ENCODE data around the gene SHISA7.

SHISA7 gene

GRCh38 chr19:55488986-55489710, 46.0 kb upstream of the SHISA7 start:
- DNase-seq (ENCODE audit: low read depth): no peak
- TF ChIP-seq, protein P1, sequence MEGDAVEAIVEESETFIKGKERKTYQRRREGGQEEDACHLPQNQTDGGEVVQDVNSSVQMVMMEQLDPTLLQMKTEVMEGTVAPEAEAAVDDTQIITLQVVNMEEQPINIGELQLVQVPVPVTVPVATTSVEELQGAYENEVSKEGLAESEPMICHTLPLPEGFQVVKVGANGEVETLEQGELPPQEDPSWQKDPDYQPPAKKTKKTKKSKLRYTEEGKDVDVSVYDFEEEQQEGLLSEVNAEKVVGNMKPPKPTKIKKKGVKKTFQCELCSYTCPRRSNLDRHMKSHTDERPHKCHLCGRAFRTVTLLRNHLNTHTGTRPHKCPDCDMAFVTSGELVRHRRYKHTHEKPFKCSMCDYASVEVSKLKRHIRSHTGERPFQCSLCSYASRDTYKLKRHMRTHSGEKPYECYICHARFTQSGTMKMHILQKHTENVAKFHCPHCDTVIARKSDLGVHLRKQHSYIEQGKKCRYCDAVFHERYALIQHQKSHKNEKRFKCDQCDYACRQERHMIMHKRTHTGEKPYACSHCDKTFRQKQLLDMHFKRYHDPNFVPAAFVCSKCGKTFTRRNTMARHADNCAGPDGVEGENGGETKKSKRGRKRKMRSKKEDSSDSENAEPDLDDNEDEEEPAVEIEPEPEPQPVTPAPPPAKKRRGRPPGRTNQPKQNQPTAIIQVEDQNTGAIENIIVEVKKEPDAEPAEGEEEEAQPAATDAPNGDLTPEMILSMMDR (IDR thresholded peaks at IDR 0.05; ENCODE audit: control insufficient read depth, insufficient read depth, low read depth, low read length, missing control alignments): no peak
- H3K4me3 ChIP-seq (ENCODE audit: control insufficient read depth, low read depth, low read length): peak overlapping the region; percentile 48

GRCh38 chr19:55487924-55488687, 45.0 kb upstream of the SHISA7 start, which contains the start of gene SSC5D:
Gene SSC5D (plus strand): TSS chr19:55488436. CDS start chr19:55488590, 154 bp downstream.
- TF ChIP-seq, protein P1 (IDR thresholded peaks at IDR 0.05; ENCODE audit: control insufficient read depth, insufficient read depth, low read depth, low read length, missing control alignments): no peak
- no peak for DNase-seq (ENCODE audit: low read depth)
- peak within 1 kb of the TSS; percentile 48 for H3K4me3 ChIP-seq (ENCODE audit: control insufficient read depth, low read depth, low read length)

GRCh38 chr19:55486971-55487923, 44.1 kb upstream of the SHISA7 start:
- DNase-seq (ENCODE audit: low read depth): peak; percentile 93
- peak overlapping the region; percentile 21 for H3K4me3 ChIP-seq (ENCODE audit: control insufficient read depth, low read depth, low read length)
- TF ChIP-seq, protein P1 (IDR thresholded peaks at IDR 0.05; ENCODE audit: control insufficient read depth, insufficient read depth, low read depth, low read length, missing control alignments): no peak

GRCh38 chr19:55486043-55486970, 43.2 kb upstream of the SHISA7 start:
- peak overlapping the region; percentile 65 for H3K4me3 ChIP-seq (ENCODE audit: control insufficient read depth, low read depth, low read length)
- no peak for DNase-seq (ENCODE audit: low read depth)
- TF ChIP-seq, protein P1 (IDR thresholded peaks at IDR 0.05; ENCODE audit: control insufficient read depth, insufficient read depth, low read depth, low read length, missing control alignments): peak; percentile 64

- TF ChIP-seq, protein P1 (IDR thresholded peaks at IDR 0.05; ENCODE audit: control insufficient read depth, insufficient read depth, low read depth, low read length, missing control alignments): no peak
- no peak for DNase-seq (ENCODE audit: low read depth)
- peak overlapping the region; percentile 65 for H3K4me3 ChIP-seq (ENCODE audit: control insufficient read depth, low read depth, low read length)
These were observed 42.4 kb upstream of the SHISA7 start for GRCh38 chr19:55485439-55486011.

Data from AG09309 (cell line).